OCI-LY3 (cell line): Measurements from ENCODE around the gene S100A7.

Source experiments
- EZH2phosphoT487 ChIP-seq: fragments of 200-600 bp; shearing (Covaris generic); IDR thresholded peaks from 2 replicates; pipeline ENCODE4 v1.6.1; 2018; ENCODE audit warnings: antibody characterized with exemption, mixed run types, low read depth
- TF ChIP-seq, protein P1 (sequence below): fragments of 200-600, 300-600 bp; sonication (generic); IDR thresholded peaks from 2 replicates; pipeline ENCODE4 v1.5.1; 2014; ENCODE audit warnings: antibody characterized with exemption, low read length, low read depth

GRCh38 chr1:153460551-153460950, at the start of gene S100A7:
- TF ChIP-seq, protein P1, sequence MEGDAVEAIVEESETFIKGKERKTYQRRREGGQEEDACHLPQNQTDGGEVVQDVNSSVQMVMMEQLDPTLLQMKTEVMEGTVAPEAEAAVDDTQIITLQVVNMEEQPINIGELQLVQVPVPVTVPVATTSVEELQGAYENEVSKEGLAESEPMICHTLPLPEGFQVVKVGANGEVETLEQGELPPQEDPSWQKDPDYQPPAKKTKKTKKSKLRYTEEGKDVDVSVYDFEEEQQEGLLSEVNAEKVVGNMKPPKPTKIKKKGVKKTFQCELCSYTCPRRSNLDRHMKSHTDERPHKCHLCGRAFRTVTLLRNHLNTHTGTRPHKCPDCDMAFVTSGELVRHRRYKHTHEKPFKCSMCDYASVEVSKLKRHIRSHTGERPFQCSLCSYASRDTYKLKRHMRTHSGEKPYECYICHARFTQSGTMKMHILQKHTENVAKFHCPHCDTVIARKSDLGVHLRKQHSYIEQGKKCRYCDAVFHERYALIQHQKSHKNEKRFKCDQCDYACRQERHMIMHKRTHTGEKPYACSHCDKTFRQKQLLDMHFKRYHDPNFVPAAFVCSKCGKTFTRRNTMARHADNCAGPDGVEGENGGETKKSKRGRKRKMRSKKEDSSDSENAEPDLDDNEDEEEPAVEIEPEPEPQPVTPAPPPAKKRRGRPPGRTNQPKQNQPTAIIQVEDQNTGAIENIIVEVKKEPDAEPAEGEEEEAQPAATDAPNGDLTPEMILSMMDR = no peak
- TF ChIP-seq EZH2phosphoT487 = no peak
